ENCODE measurements around the gene ADA. TPM values are rescaled to one million over a fixed set of nuclear protein-coding genes. Genes with fewer than 3 reads are reported as not detected.

The ADA gene
- total RNA-seq, 4 donors from 2014 or later, result 2.6 to 5.4 (median 2.9) TPM

- Histone ChIP-seq H3K4me1 (peaks cover 14 to 60% (median 38%) of the 10 kb centered on the region in 4 donors), H3K27me3 (no peaks in the 10 kb centered on the region), H3K36me3 (no peaks in the 10 kb centered on the region), H3K4me3 (peak within 1 kb of the TSS in 3 of 4 donors; percentile 13 to 45 (median 20)), H3K27ac (peak within 1 kb of the TSS; percentile 80 to 87 (median 86)), H3K9me3 (no peaks in the 10 kb centered on the region)
- in situ Hi-C loops (cut with MboI; ENCODE audit: low pct_ligation_motif_present in 1 of 4, low pct_unique_long_range_greater_than_20kb in 1 of 4, low sequenced_read_pairs in 3 of 4) (no loop called here), intact Hi-C loops (cut with DNase I; ENCODE audit: low total_unique reads) (no loop called here)
- DNase-seq, result no peak
- TF ChIP-seq CTCF (IDR thresholded peaks at IDR 0.05) (no peak), EP300 (IDR thresholded peaks at IDR 0.05; ENCODE audit: low read depth) (no peak), POLR2A (IDR thresholded peaks at IDR 0.05) (peak; percentile 34), POLR2AphosphoS5 (IDR thresholded peaks at IDR 0.05) (peak; percentile 58 to 70 (median 66))
- 39 to 41% methylated on average over 5 to 6 of the region's 6 CpGs for WGBS, 2 donors (ENCODE audit: low coverage in 1 of 2)
Observed at GRCh38 chr20:44582311-44583025, 69.0 kb downstream of the ADA start, which contains the start of gene PKIG. PKIG (plus strand) TSS chr20:44582579; CDS start chr20:44614557, 31,978 bp downstream.

GRCh38 chr20:44581515-44581914 is 70.0 kb downstream of the ADA start:
- TF ChIP-seq POLR2A (IDR thresholded peaks at IDR 0.05) (no peak), EP300 (IDR thresholded peaks at IDR 0.05; ENCODE audit: low read depth) (no peak), POLR2AphosphoS5 (IDR thresholded peaks at IDR 0.05) (no peak), CTCF (IDR thresholded peaks at IDR 0.05) (no peak)
- in situ Hi-C loops (cut with MboI; ENCODE audit: low pct_ligation_motif_present in 1 of 4, low pct_unique_long_range_greater_than_20kb in 1 of 4, low sequenced_read_pairs in 3 of 4), result no loop called here
- H3K4me1 ChIP-seq, result peaks cover 9 to 57% (median 32%) of the 10 kb centered on the region in 4 donors

GRCh38 chr20:44580581-44581268 is 70.8 kb downstream of the ADA start:
- H3K4me1 ChIP-seq, result peaks cover 5 to 57% (median 30%) of the 10 kb centered on the region in 4 donors
- DNase-seq, result no peak
- peak overlapping the region; percentile 80 to 87 (median 86) for H3K27ac ChIP-seq
- TF ChIP-seq EP300 (IDR thresholded peaks at IDR 0.05; ENCODE audit: low read depth), result no peak
- no peak for TF ChIP-seq CTCF (IDR thresholded peaks at IDR 0.05)
- TF ChIP-seq POLR2A (IDR thresholded peaks at IDR 0.05), result no peak
- TF ChIP-seq POLR2AphosphoS5 (IDR thresholded peaks at IDR 0.05), result no peak
- no peak overlapping the region for H3K4me3 ChIP-seq
- no peaks in the 10 kb centered on the region for H3K27me3 ChIP-seq
- 75 to 76% methylated on average over 5 to 9 of the region's 9 CpGs for WGBS, 2 donors (ENCODE audit: low coverage in 1 of 2)
- intact Hi-C loops (cut with DNase I; ENCODE audit: low total_unique reads), result no loop called here
- in situ Hi-C loops (cut with MboI; ENCODE audit: low pct_ligation_motif_present in 1 of 4, low pct_unique_long_range_greater_than_20kb in 1 of 4, low sequenced_read_pairs in 3 of 4), result no loop called here
- H3K36me3 ChIP-seq, result no peaks in the 10 kb centered on the region
- no peaks in the 10 kb centered on the region for H3K9me3 ChIP-seq

More at GRCh38 chr20:44581515-44581914, 70.0 kb downstream of the ADA start:
- DNase-seq, result no peak
- WGBS, 2 donors (ENCODE audit: low coverage in 1 of 2), result 80 to 81% methylated on average over 1 of the region's 1 CpG
- Histone ChIP-seq H3K27me3 (no peaks in the 10 kb centered on the region), H3K4me3 (no peak overlapping the region), H3K27ac (peak overlapping the region; percentile 80 to 87 (median 86)), H3K36me3 (no peaks in the 10 kb centered on the region), H3K9me3 (no peaks in the 10 kb centered on the region)
- intact Hi-C loops (cut with DNase I; ENCODE audit: low total_unique reads), result no loop called here

GRCh38 chr20:44579313-44580081 is 72.0 kb downstream of the ADA start:
- intact Hi-C loops (cut with DNase I; ENCODE audit: low total_unique reads) (no loop called here), in situ Hi-C loops (cut with MboI; ENCODE audit: low pct_ligation_motif_present in 1 of 4, low pct_unique_long_range_greater_than_20kb in 1 of 4, low sequenced_read_pairs in 3 of 4) (no loop called here)
- H3K4me3 ChIP-seq, result no peak overlapping the region
- peak overlapping the region; percentile 80 to 87 (median 86) for H3K27ac ChIP-seq
- peaks cover 5 to 49% (median 23%) of the 10 kb centered on the region in 4 donors for H3K4me1 ChIP-seq
- H3K36me3 ChIP-seq, result no peaks in the 10 kb centered on the region
- H3K27me3 ChIP-seq, result no peaks in the 10 kb centered on the region
- H3K9me3 ChIP-seq, result no peaks in the 10 kb centered on the region
- 40 to 78% methylated on average over 1 to 8 of the region's 8 CpGs for WGBS, 2 donors (ENCODE audit: low coverage in 1 of 2)
- no peak for DNase-seq
- TF ChIP-seq EP300 (IDR thresholded peaks at IDR 0.05; ENCODE audit: low read depth) (no peak), CTCF (IDR thresholded peaks at IDR 0.05) (no peak), POLR2A (IDR thresholded peaks at IDR 0.05) (no peak), POLR2AphosphoS5 (IDR thresholded peaks at IDR 0.05) (no peak)
